GM19351 (cell line): ENCODE data around the gene ASB1.

Experiments
- ATAC-seq: cut with Tn5 transposase; IDR thresholded peaks from one replicate; pipeline ENCODE4 v1.9.1; 2021; ENCODE audit warnings: mild to moderate bottlenecking, moderate library complexity; ENCODE audit not compliant: unreplicated experiment

ASB1 gene

GRCh38 chr2:238464389-238464788, 37.7 kb downstream of the ASB1 start:
- ATAC-seq: no peak

- ATAC-seq: no peak
Observed at GRCh38 chr2:238465487-238466242, 38.9 kb downstream of the ASB1 start.

- no peak for ATAC-seq
Observed at GRCh38 chr2:238466243-238466756, 39.6 kb downstream of the ASB1 start.

DNA sequence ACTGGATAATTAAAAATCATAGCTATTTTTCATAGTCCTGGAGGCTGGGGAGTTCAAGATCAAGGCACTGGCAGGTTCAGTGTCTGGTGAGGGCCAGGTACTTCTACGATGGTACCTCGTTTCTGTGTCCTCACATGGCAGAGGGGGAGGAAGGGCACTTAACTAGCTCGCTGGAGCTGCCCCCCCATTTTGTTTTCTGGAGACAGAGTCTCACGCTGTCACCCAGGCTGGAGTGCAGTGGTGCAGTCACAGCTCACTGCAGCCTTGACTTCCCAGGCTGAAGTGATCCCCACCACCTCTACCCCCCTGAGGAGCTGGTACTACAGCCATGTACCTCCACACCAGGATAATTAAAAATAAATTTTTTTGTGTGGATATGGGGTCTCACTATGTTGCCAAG, 40.3 kb downstream of the ASB1 start:
- no peak for ATAC-seq

GRCh38 chr2:238467792-238468191, 41.1 kb downstream of the ASB1 start:
- ATAC-seq: no peak

GRCh38 chr2:238469155-238469554, 42.4 kb downstream of the ASB1 start:
- ATAC-seq: no peak

GRCh38 chr2:238473014-238473413, 46.3 kb downstream of the ASB1 start:
- ATAC-seq: no peak

- ATAC-seq: no peak
Observed at GRCh38 chr2:238473523-238473922, 46.8 kb downstream of the ASB1 start.

DNA sequence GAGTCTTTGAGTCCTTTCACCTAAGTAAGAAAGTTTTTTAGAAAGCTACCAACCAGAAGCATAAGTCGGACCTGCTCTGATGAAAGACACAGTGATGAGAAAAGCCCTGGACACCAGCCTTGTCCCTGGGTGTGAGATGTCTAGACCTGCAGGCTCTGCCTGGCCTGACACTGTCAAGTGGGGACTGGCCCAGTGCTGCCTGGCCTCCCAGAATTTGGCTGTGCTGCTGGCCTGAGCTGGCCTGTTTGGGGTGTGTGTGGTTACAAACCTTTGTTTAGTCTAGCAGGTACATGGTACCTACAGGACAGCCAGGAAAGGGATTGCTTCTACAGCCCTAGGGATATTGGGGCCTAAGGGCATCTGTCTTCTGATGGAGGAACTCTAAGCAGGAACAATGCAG, 48.3 kb downstream of the ASB1 start:
- ATAC-seq: no peak

DNA sequence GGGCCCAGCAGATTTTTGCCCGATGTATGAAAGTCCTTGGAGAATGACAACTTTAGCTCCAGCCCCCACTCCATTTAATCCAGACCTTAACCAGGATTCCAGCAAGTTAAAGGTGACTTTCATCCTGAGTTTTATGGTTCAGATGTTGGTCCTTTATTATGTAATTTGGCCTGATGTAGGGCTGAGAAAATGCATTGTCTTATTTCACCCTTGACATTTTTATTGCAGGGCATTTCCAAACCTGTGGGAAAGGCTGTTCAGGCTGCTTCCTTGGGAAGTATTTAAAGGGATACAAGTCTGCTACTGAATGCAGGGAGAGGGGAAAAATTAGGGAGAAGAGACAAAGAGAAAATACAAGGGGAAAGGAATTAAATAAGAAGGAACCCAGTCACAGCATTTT, 48.8 kb downstream of the ASB1 start:
- ATAC-seq: no peak

DNA sequence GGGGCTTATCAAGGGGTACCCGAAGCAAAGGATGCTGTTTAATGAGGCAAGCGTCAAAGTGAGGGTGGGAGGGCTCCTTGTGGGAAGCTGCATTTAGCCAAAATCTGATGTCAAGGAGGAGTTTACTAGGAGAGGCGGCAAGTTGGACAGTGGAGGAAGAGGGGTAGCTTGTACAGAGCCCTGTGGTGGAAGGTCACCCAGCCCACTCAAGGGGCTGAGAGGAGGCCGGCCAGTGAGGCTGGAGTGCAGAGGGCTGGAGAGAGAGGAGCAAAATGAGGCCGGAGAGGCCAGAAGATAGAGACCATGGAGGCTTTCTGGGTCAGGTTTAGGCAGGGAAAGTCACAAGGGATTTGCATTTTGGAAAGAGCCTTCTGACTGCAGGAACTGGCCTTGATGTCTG, 49.5 kb downstream of the ASB1 start:
- no peak for ATAC-seq

GRCh38 chr2:238478216-238478615, 51.5 kb downstream of the ASB1 start:
- no peak for ATAC-seq

GRCh38 chr2:238479847-238480246, 53.1 kb downstream of the ASB1 start:
- no peak for ATAC-seq

DNA sequence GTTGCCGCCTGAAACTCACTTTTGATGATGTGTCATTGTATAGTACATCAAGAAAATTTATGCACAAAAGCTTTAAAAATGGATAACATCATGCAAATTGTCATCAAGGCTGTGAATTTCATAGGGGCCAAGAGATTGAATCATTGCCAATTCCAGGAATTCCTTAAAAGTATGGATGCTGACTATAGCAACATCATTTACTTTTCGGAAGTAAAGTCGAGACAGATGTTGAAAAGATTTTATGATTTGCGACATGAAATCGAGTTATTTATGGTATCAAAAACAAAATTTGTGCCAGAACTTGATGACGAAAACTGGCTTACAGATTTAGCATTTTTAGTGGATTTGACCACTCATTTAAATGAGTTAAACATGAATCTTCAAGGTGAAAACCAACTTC, 56.3 kb downstream of the ASB1 start:
- no peak for ATAC-seq

GRCh38 chr2:238483656-238484055, 56.9 kb downstream of the ASB1 start:
- ATAC-seq: no peak

- no peak for ATAC-seq
Observed at GRCh38 chr2:238484522-238485452, 58.1 kb downstream of the ASB1 start.

DNA sequence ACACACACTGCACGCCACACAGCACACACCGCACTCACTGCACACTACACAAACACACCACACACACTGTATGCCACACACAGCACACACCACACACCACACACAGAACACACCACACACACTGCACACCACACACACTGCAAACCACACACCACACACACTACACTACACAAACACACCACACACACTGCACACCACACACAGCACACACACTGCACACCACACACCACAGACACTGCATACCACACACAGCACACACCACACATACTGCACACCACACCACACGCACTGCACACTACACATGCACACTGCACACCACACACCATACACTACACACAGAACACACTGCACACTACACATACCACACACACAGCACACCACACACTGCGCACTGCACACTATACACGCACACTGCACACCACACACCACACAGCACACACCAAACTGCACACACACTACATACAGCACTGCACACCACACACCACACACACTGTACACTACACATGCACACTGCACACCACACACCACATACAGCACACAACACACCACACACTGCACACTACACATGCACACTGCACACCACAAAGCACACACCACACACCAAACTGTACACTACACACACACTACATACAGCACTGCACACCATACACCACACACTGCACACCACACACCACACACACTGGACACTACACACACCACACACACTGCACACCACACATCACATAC, 59.6 kb downstream of the ASB1 start:
- no peak for ATAC-seq

DNA sequence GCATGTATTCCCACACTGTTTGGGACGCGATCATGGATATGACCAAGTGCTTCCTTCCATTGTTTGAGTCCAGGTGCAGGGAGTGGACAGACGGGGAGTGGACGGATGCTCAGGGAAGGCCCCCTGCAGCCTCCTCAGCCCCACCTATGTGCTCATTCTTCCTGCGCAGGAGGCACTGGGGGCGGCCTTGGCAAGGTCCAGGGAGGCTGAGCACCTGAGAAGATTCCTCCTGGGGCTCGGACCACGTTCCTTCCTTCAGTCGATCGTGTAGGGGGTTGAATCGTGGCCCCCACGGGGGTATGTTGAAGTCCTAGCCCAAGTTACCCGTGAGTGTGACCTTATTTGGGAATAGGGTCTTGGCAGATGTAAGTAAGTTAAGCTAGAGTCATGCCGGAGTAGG, 60.4 kb downstream of the ASB1 start:
- ATAC-seq: no peak

- no peak for ATAC-seq
Observed at GRCh38 chr2:238487652-238488346, 61.1 kb downstream of the ASB1 start.

DNA sequence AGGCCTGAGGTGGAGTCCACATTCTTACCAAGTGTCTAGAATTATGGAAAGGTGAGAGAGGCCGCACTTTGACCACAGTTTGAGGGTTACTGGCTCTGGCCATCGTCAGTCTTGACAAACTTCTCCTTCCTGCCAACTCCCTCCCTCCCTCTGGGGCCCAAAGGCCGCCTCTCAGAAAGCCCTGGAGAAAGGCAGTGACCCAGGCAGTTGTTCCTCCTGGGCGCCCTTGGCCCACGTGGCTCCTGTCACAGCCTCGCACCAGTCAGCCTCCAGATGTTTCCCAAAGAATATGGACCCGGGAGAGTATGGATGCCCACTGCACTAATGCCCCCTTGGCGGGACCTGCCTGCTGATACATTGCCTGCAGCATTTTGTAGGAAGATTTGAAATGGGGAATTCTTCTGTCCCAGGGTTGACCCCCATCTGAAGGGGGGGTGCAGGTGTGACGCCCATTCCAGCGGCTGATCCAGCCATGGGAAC, 61.7 kb downstream of the ASB1 start:
- ATAC-seq: no peak
